Measurements from ENCODE around the gene MBNL1. TPM values are rescaled to one million over a fixed set of nuclear protein-coding genes. Genes with fewer than 3 reads are reported as not detected.

MBNL1 gene
- total RNA-seq, 1 donor from 2014 or later: 14.7 TPM

DNA sequence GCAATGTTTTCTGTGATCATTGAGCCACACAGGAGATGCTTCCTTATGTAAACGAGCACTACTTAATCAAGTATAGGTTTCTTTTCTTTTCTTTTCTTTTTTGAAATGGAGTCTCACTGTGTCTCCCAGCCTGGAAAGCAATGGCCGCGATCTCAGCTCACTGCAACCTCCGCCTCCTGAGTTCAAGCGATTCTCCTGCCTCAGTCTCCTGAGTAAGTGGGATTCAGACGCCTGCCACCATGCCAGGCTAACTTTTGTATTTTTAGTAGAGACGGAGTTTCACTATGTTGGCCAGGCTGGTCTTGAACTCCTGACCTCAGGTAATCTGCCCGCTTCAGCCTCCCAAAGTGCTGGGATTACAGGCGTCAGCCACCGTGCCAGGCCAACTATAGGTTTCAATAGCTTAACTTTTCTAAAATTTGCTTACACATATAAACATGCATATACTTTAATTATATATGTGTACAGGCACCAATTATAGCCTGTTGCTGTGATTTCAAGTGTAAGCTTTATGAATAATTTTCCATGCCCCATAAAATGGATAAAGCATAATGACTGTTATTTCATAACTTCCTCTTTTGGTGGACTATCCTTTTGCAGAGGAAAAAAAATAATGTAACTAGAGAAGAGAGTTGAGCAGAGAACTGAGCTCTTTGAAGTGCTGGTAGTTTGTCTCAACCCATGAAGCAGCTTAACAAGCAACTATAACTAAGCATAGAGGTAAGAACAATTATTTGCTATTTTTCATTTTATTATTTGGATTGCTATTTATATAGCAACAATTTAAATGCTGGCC is 24.8 kb upstream of the MBNL1 start:
- Mint-ChIP-seq H3K4me3 (no peak overlapping the region), H3K4me1 (no peaks in the 10 kb centered on the region), H3K9me3 (no peaks in the 10 kb centered on the region), H3K27ac (no peak overlapping the region), H3K36me3 (no peaks in the 10 kb centered on the region), H3K27me3 (ENCODE audit: insufficient read depth, low read depth) (peaks cover 2% of the 10 kb centered on the region)
- H4K20me1 ChIP-seq (ENCODE audit: low read depth): no peaks in the 10 kb centered on the region
- H3K9me3 ChIP-seq (ENCODE audit: low read depth): no peaks in the 10 kb centered on the region
- no peak overlapping the region for H2AFZ ChIP-seq (replicated peaks)
- H3K27me3 ChIP-seq: no peaks in the 10 kb centered on the region
- H3K36me3 ChIP-seq: no peaks in the 10 kb centered on the region
- H3K4me3 ChIP-seq: no peak overlapping the region
- H3K27ac ChIP-seq: no peak overlapping the region
- no peaks in the 10 kb centered on the region for H3F3A ChIP-seq (ENCODE audit: low read depth)
- no peak overlapping the region for H3K9ac ChIP-seq
- no peaks in the 10 kb centered on the region for H3K4me1 ChIP-seq
- no peak overlapping the region for H3K4me2 ChIP-seq
- no peak for DNase-seq (ENCODE audit: low spot score)
- TF ChIP-seq, protein P1, sequence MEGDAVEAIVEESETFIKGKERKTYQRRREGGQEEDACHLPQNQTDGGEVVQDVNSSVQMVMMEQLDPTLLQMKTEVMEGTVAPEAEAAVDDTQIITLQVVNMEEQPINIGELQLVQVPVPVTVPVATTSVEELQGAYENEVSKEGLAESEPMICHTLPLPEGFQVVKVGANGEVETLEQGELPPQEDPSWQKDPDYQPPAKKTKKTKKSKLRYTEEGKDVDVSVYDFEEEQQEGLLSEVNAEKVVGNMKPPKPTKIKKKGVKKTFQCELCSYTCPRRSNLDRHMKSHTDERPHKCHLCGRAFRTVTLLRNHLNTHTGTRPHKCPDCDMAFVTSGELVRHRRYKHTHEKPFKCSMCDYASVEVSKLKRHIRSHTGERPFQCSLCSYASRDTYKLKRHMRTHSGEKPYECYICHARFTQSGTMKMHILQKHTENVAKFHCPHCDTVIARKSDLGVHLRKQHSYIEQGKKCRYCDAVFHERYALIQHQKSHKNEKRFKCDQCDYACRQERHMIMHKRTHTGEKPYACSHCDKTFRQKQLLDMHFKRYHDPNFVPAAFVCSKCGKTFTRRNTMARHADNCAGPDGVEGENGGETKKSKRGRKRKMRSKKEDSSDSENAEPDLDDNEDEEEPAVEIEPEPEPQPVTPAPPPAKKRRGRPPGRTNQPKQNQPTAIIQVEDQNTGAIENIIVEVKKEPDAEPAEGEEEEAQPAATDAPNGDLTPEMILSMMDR (IDR thresholded peaks at IDR 0.05): no peak
- TF ChIP-seq EZH2 (IDR thresholded peaks at IDR 0.05) (no peak), EZH2phosphoT487 (IDR thresholded peaks at IDR 0.05) (no peak)
- no peaks in the 10 kb centered on the region for H3K79me2 ChIP-seq (ENCODE audit: low read depth)

DNA sequence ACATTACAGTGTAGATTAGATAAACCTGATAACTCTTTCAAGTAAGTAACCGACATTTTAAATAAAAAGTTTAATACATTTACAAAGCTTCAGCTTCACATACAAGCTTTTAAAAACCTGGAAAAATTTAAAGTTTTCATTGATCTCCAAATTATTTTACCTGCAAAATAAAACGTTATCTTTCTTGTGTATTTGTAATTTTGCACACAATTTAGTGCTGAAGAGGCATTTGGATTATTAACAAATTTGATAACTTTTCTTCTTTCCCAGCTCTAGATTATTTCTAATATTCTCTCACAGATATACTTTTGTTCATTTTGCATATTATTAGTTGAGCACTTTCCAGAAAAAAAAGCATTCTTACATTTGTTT is 24.2 kb upstream of the MBNL1 start:
- DNase-seq (ENCODE audit: low spot score): no peak
- H3K27me3 ChIP-seq: no peaks in the 10 kb centered on the region
- Mint-ChIP-seq H3K4me1 (no peaks in the 10 kb centered on the region), H3K27ac (no peak overlapping the region), H3K27me3 (ENCODE audit: insufficient read depth, low read depth) (peaks cover 2% of the 10 kb centered on the region), H3K36me3 (no peaks in the 10 kb centered on the region), H3K4me3 (no peak overlapping the region), H3K9me3 (no peaks in the 10 kb centered on the region)
- no peak overlapping the region for H2AFZ ChIP-seq (replicated peaks)
- no peaks in the 10 kb centered on the region for H3K4me1 ChIP-seq
- H4K20me1 ChIP-seq (ENCODE audit: low read depth): no peaks in the 10 kb centered on the region
- no peak overlapping the region for H3K4me3 ChIP-seq
- no peak overlapping the region for H3K4me2 ChIP-seq
- no peaks in the 10 kb centered on the region for H3K36me3 ChIP-seq
- no peaks in the 10 kb centered on the region for H3K79me2 ChIP-seq (ENCODE audit: low read depth)
- H3F3A ChIP-seq (ENCODE audit: low read depth): no peaks in the 10 kb centered on the region
- H3K9ac ChIP-seq: no peak overlapping the region
- H3K27ac ChIP-seq: no peak overlapping the region
- TF ChIP-seq, protein P1 (IDR thresholded peaks at IDR 0.05): no peak
- TF ChIP-seq EZH2 (IDR thresholded peaks at IDR 0.05): no peak
- TF ChIP-seq EZH2phosphoT487 (IDR thresholded peaks at IDR 0.05): no peak
- H3K9me3 ChIP-seq (ENCODE audit: low read depth): no peaks in the 10 kb centered on the region

DNA sequence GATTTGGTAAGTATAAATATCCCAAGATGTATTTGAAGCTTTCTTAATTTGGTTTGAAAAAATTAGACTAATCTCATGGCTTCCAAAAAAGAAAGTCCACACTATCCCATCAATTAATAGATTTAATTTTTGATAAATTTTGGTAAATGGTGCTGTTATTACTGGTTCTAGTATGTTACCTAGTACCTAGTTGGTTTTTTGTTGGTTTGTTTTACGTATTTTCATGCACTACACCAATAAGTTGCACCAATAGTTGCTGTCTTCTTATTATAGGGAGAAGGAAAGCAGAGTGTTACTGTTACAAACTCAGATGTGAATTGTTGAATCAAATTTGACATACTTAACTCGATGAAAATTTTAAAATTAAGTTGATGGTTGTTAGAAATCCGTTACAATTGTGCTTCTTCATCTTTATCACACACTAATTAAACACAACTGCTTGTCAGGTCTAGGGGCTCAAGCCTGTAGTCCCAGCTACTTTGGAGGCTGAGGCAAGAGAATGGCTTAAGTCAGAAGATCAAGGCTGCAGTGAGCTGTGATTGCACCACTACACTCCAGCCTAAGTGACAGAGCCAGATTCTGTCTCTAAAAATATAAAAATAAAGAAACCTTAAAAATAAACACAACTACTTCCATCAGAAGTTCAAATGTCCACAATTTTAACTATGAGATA is 23.1 kb upstream of the MBNL1 start:
- Histone ChIP-seq H3K4me3 (no peak overlapping the region), H3K27ac (no peak overlapping the region), H4K20me1 (ENCODE audit: low read depth) (no peaks in the 10 kb centered on the region), H2AFZ (replicated peaks) (no peak overlapping the region), H3F3A (ENCODE audit: low read depth) (no peaks in the 10 kb centered on the region), H3K4me1 (no peaks in the 10 kb centered on the region), H3K4me2 (no peak overlapping the region), H3K9me3 (ENCODE audit: low read depth) (no peaks in the 10 kb centered on the region), H3K9ac (no peak overlapping the region), H3K27me3 (no peaks in the 10 kb centered on the region), H3K36me3 (no peaks in the 10 kb centered on the region), H3K79me2 (ENCODE audit: low read depth) (no peaks in the 10 kb centered on the region)
- H3K4me1 Mint-ChIP-seq: no peaks in the 10 kb centered on the region
- no peaks in the 10 kb centered on the region for H3K9me3 Mint-ChIP-seq
- no peak overlapping the region for H3K4me3 Mint-ChIP-seq
- no peak for DNase-seq (ENCODE audit: low spot score)
- H3K27me3 Mint-ChIP-seq (ENCODE audit: insufficient read depth, low read depth): peaks cover 2% of the 10 kb centered on the region
- TF ChIP-seq, protein P1 (IDR thresholded peaks at IDR 0.05): no peak
- TF ChIP-seq EZH2phosphoT487 (IDR thresholded peaks at IDR 0.05) (no peak), EZH2 (IDR thresholded peaks at IDR 0.05) (no peak)
- no peak overlapping the region for H3K27ac Mint-ChIP-seq
- H3K36me3 Mint-ChIP-seq: no peaks in the 10 kb centered on the region

All from neural progenitor cell (in vitro differentiated cells).